Mesodermal cell (in vitro differentiated cells): ENCODE results near the gene DGCR6L.
"Not testable (repeated sequence)": the region's sequence is repeated elsewhere in the genome, so short reads cannot be mapped to it uniquely, and the experiment has no call there.

Experiments
- H3K27ac ChIP-seq: 2 replicates; pipeline ENCODE4 v1.7.0; 2013; ENCODE audit warnings: mild to moderate bottlenecking, low read depth, low read length, moderate library complexity; ENCODE audit not compliant: severe bottlenecking
- H3K36me3 ChIP-seq: 2 replicates; pipeline ENCODE4 v1.7.1; 2013; ENCODE audit warnings: mild to moderate bottlenecking, low read length, moderate library complexity; ENCODE audit not compliant: control insufficient read depth, insufficient read depth
- H3K4me1 ChIP-seq: one replicate; pipeline ENCODE4 v1.7.1; 2013; ENCODE audit warnings: mild to moderate bottlenecking, low read length; ENCODE audit not compliant: insufficient read depth, control insufficient read depth, poor library complexity, severe bottlenecking
- H3K4me3 ChIP-seq: 2 replicates; pipeline ENCODE4 v1.7.0; 2013; ENCODE audit warnings: low read length, control low read depth, mild to moderate bottlenecking; ENCODE audit not compliant: insufficient read depth, poor library complexity, severe bottlenecking; ENCODE audit errors: extremely low read depth
- H3K9me3 ChIP-seq: 2 replicates; pipeline ENCODE4 v1.7.1; 2013; ENCODE audit warnings: mild to moderate bottlenecking, low read length, moderate library complexity; ENCODE audit not compliant: control insufficient read depth
- WGBS, 2 experiments: methylation state at CpG; one replicate each; pipeline ENCODE4 v1.1.5; 2013; ENCODE audit warnings: missing lambda C conversion rate in 2 of 2; ENCODE audit not compliant: insufficient coverage in 2 of 2; 5-methylcytosine and 5-hydroxymethylcytosine counted together

DGCR6L gene

GRCh38 chr22:20279662-20280134 is 40.2 kb downstream of the DGCR6L start:
- Histone ChIP-seq H3K9me3 (no peaks in the 10 kb centered on the region), H3K27ac (no peak overlapping the region), H3K4me3 (no peak overlapping the region), H3K36me3 (no peaks in the 10 kb centered on the region), H3K4me1 (no peaks in the 10 kb centered on the region)
- WGBS, 2 experiments, result 72 to 79% methylated on average over 10 to 12 of the region's 15 CpGs

DNA sequence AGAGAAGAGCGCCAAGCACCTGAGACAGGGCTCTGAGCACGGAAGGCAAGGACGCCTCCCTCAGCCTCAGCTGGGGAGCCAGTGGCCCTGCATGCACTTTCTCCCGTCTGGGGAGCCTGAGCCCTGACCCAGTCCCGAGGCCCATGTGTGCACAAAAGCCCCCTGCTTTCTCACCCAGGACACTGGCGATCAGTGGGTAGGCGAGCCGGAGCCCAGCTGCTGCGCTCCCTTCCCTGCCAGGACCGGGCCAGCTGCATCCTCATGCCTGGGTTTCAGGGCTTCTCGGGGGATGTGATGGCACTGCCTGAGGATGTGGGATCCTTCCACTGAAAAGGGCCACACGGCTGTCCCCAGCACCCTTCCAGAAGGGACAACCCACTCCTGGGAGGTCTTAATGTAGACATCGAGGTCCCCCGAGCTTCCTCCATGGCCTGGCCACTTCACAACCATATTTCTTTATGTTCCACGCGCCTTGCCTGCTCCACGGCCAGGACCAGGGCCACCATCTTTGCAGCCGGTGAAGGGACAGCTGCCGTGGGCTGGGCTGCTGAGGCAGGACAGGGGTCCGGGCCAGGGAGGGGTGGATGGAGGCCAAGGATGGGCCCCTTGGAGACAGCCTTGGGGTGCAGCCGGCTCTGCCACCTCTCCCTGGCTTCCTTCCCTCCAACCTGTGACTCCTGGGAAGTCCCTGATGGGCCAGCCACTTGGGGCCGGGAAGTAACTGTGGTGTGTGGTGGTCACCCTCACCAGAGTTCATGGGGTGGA is 41.0 kb downstream of the DGCR6L start:
- WGBS, 2 experiments, result 95 to 97% methylated on average over 4 to 5 of the region's 22 CpGs
- H3K9me3 ChIP-seq, H3K36me3 ChIP-seq, H3K4me1 ChIP-seq, H3K4me3 ChIP-seq, H3K27ac ChIP-seq: not testable (repeated sequence)

DNA sequence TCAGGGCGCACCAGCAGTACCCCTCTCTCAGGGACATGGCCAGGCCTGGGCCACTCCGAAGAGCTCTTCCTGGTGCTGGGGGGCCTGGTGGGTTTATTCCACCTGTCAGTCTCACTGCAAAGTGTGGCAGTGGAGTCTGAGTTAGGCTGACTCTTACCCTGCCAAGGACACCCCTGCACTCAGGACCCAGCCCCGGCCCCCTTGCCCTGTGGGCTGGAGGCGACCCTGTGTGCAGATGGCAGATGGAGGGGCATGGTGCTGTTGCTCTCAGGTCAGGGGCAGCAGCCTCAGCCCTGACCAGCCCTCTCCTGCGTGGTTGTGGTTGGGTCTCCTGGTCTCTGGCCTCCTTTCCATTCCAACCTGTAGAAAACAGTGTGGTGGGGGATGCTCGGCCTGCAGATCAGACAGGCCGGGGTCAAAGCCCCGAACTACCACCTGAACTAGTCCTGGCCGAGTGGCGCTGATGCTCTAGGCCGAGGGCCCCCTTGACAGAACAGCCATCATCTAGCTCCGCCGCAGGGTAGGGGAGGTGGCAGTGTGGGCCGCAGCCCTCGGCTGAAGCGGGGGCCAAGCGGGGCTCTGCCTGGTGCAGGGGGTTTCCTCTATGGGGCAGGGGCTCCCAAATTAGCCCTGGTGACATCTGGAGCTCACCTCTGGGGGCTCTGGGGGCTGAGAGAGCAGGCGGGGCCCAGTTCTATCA is 41.8 kb downstream of the DGCR6L start:
- H3K9me3 ChIP-seq, H3K4me3 ChIP-seq, H3K4me1 ChIP-seq, H3K36me3 ChIP-seq, H3K27ac ChIP-seq: not testable (repeated sequence)
- 81 to 92% methylated on average over 6 to 8 of the region's 18 CpGs for WGBS, 2 experiments

DNA sequence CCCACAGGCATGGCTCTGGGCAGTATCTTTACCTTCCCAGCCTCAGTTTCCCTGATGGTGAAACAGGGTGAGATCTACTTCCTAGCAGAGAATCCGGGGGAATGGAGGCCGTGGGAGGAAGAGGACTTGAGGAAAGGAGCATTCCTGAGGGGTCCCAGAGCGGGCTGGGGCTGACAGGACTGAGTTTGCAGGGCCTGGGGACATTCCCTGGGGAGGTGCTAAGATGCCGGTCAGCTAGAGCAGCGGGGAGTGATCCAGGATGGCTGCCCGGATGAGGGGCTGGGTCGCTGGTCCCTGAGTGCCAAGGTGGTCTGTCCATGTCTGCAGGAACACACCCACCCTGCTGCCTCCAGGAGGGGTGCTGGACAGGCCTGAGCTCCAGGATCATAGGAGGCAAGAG is 43.4 kb downstream of the DGCR6L start:
- no peaks in the 10 kb centered on the region for H3K36me3 ChIP-seq
- WGBS, 2 experiments, result 75 to 81% methylated on average over 7 of the region's 7 CpGs
- H3K4me1 ChIP-seq, result no peaks in the 10 kb centered on the region
- H3K9me3 ChIP-seq, result no peaks in the 10 kb centered on the region
- no peak overlapping the region for H3K27ac ChIP-seq
- no peak overlapping the region for H3K4me3 ChIP-seq

GRCh38 chr22:20275836-20276235 is 44.0 kb downstream of the DGCR6L start:
- H3K36me3 ChIP-seq, result no peaks in the 10 kb centered on the region
- H3K4me1 ChIP-seq, result no peaks in the 10 kb centered on the region
- no peak overlapping the region for H3K27ac ChIP-seq
- H3K4me3 ChIP-seq, result no peak overlapping the region
- no peaks in the 10 kb centered on the region for H3K9me3 ChIP-seq
- 91 to 94% methylated on average over 7 to 12 of the region's 13 CpGs for WGBS, 2 experiments

- H3K4me1 ChIP-seq, H3K9me3 ChIP-seq, H3K27ac ChIP-seq, H3K36me3 ChIP-seq, H3K4me3 ChIP-seq: not testable (repeated sequence)
- WGBS, 2 experiments, result no CpG with 5 or more reads among the region's 7 CpGs
Observed at GRCh38 chr22:20275325-20275724, 44.5 kb downstream of the DGCR6L start.

DNA sequence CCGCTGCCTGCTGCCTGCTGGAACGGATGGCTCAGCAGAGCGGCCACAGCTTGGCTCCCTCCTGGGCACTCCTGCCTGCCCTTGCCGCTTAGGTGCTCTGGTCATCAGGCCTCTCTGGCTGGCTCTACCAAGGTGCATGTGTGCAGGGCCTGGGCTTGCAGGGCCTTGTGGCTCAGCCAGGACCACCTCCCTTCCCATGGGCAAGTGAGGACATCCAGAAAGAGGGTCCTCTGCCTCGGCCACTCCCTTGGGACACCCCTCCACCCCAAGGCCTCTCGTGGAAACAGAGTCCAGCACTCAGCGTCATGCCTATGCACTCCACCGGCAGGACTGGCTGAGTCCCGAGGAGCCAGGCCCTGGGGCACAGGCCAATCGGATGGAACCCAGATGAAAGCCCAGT is 45.5 kb downstream of the DGCR6L start:
- H3K9me3 ChIP-seq, H3K36me3 ChIP-seq, H3K4me3 ChIP-seq, H3K27ac ChIP-seq, H3K4me1 ChIP-seq: not testable (repeated sequence)
- 89 to 93% methylated on average over 6 to 7 of the region's 10 CpGs for WGBS, 2 experiments

DNA sequence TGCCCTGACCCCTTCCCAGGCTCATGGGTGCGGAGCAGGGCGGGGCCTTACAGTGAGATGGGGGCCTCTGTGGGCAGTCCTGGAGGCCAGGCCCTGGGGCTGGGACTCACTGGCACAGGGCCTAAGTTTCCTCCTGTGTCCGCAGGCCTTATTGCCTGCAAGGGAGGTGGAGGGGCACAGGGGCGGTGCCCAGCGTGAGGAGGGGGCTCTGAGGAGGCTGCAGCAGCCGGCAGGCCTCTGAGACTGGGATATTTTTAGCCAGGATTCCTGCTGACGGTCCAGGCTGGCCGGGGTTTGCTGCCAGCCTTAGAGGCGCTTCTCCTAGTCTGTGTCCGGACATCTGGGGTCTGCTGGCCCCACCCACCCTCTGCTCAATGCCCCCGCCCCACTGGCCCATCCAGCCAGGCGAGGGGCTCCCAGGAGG is 46.1 kb downstream of the DGCR6L start:
- WGBS, 2 experiments, result 83 to 84% methylated on average over 8 of the region's 12 CpGs
- no peak overlapping the region for H3K4me3 ChIP-seq
- no peaks in the 10 kb centered on the region for H3K36me3 ChIP-seq
- H3K9me3 ChIP-seq, result no peaks in the 10 kb centered on the region
- no peaks in the 10 kb centered on the region for H3K4me1 ChIP-seq
- no peak overlapping the region for H3K27ac ChIP-seq

DNA sequence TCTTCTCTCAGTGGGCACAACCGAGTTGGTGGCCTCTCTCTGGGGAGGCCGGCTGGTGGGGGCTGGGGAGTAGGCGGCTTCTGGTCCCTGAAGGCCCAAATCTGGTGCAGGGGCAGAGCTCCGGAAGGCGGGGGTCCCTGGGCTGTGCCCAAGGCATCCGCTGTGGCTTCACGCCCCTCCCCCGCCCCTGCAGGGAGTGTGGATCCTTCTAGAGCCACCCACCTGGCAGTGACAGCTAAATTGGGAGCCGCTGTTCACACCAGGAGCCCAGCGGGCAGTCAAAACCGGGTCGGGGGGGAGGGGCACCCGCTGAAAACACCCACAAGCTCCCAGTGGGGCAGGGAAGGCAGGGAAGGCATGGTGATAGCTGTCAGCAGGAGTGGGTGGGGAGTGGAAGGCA is 47.2 kb downstream of the DGCR6L start:
- H3K36me3 ChIP-seq, result no peaks in the 10 kb centered on the region
- no peaks in the 10 kb centered on the region for H3K9me3 ChIP-seq
- no peak overlapping the region for H3K27ac ChIP-seq
- 91 to 94% methylated on average over 6 to 13 of the region's 13 CpGs for WGBS, 2 experiments
- no peaks in the 10 kb centered on the region for H3K4me1 ChIP-seq
- H3K4me3 ChIP-seq, result no peak overlapping the region

DNA sequence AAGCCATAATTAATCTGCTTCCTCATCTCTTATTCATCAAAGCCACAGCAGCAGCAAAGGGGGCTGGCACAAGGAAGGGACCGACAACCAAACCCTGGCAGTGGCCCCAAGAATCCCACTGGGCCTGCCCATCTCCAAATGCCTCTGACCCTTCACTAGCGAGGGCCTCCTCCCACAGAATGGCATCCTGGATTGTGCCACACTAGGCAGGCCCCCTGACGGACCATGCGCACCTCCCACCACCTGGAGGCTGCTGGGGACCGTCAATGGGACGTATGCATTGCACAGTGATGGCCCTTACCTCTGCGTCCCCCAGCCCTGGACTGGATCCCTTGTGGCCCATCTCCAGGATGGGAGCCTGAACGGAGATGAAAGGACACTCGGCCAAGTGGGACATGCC is 47.7 kb downstream of the DGCR6L start:
- 88 to 93% methylated on average over 6 to 8 of the region's 9 CpGs for WGBS, 2 experiments
- no peaks in the 10 kb centered on the region for H3K36me3 ChIP-seq
- no peak overlapping the region for H3K4me3 ChIP-seq
- no peaks in the 10 kb centered on the region for H3K4me1 ChIP-seq
- no peaks in the 10 kb centered on the region for H3K9me3 ChIP-seq
- no peak overlapping the region for H3K27ac ChIP-seq
